GM10248 (cell line): ENCODE measurements around the gene BMI1.

Experiments used
- CTCF ChIA-PET: fragments of 300-600 bp; sonication (Branson Sonifier 250); formaldehyde crosslinking; extraction: SDS; loops from one replicate; lab custom pipeline; 2021; ENCODE audit warnings: antibody characterized with exemption; lab: Yijun Ruan, JAX
- POLR2A ChIA-PET: fragments of 350-650 bp; sonication (Branson Sonifier 250); formaldehyde crosslinking; extraction: SDS; loops from one replicate; lab custom pipeline; 2020; ENCODE audit warnings: antibody characterized with exemption; lab: Yijun Ruan, JAX
- DNase-seq: peaks from one replicate; pipeline ENCODE4 v3.0.0; 2012; ENCODE audit errors: extremely low spot score
- CTCF ChIP-seq: IDR thresholded peaks from 2 replicates; pipeline ENCODE4 v1.5.1; 2012; ENCODE audit warnings: mild to moderate bottlenecking, low read depth; ENCODE audit errors: extremely low read depth, missing control alignments, control extremely low read depth

Gene BMI1

DNA sequence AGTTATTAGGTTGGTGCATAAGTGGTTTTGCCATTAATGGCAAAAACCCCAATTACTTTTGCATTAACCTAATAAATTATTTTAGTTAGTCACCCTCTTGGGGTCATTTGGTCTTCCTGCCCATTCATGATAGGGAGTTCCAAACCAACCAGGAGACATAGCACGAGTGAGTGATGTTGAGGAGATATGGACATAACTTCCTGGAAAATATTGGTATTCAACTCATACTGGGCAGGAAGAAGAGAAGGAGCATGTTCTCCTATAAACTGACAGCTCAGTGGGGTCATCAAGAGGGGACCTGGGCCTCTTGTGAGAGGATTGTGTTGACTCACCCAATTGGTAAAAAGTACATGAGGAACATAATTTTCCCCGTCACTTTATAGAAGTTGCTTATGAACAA is 48.1 kb downstream of the BMI1 start:
- ChIA-PET CTCF (no interaction called here), POLR2A (no interaction called here)
- no peak for TF ChIP-seq CTCF

DNA sequence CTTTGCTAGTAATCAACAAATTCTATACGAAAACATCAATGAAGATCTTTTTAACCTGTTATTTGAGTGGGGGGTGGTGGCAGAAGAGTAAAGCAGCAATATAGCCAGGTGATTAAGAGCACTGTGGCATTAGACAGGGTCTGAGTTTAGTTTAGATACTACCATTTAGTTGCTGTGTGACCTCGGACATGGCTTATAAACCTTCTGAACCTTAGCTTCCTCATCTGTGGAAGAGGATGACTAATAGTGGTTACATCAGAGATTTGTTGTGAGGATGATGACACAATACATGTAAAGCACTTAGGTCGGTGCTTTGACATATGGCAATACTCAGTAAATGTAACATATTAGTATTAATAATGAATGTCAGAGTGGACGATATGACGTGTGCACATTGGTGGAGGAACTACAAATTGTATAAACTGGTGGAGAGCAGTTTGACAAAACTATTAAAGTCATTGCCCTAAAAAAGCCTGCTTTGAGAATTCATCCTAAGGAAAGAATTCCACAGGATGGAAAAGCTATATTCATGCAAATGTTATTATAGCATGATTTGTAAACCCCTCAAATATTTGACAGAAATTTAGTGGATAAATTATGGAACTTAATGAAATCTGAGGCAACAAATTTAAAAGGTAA is 48.7 kb downstream of the BMI1 start:
- no peak for DNase-seq
- ChIA-PET CTCF (no interaction called here), POLR2A (no interaction called here)
- no peak for TF ChIP-seq CTCF

More for the DNA sequence above, 48.1 kb downstream of the BMI1 start:
- DNase-seq = no peak

DNA sequence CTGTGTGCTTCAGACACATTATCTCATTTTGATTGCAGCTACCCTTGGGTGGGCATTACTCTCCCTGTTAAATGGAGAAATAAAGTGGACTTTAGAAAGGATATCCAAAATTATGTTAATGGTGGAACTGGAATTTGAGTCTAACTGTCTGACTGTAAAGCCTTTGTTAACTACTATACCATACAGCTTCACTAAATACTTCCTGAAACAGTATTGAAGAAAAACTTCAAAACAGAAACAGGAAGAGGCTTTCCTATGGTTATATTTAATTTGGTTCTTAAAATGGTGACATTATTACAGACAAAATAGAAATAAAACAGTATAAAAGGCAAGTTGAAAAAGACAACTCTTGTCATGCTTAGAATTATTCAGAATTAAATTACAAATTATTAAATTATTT is 49.4 kb downstream of the BMI1 start:
- no peak for TF ChIP-seq CTCF
- ChIA-PET CTCF (interaction anchor here (1.1 kb wide), 1 partner anchor 377 kb away, joined by 3 read pairs; no protein-coding TSS in a partner anchor), POLR2A (no interaction called here)
- no peak for DNase-seq

DNA sequence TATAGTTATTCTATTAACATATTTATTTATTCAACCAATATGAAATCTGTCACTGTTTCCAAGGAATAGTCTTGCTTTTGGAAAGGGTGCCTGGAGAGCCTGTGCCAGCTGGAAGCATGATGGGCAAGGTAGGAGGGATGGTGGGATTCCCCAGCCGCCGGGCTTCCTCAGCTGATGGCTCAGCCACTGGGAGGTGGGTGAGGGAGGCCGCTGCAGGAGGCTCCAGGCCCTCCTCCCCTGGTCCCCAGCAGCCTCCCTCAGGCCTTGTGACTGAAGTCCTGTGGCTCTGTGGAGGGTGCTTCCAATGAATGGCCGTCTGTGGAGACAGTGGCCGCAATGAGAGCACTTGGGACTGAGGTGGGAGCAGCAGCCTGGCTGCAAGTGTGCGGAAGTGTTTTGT is 51.4 kb downstream of the BMI1 start:
- ChIA-PET CTCF (interaction anchor here (1.3 kb wide), 1 partner anchor 10 kb away, joined by 3 read pairs; no protein-coding TSS in a partner anchor), POLR2A (no interaction called here)
- no peak for DNase-seq
- no peak for TF ChIP-seq CTCF

GRCh38 chr10:22372917-22373316 is 52.0 kb downstream of the BMI1 start:
- DNase-seq = no peak
- TF ChIP-seq CTCF = no peak
- ChIA-PET CTCF (interaction anchor here (1.1 to 1.6 kb wide), 2 partner anchors 9 kb away, joined by 4 to 5 read pairs; no protein-coding TSS in a partner anchor), POLR2A (no interaction called here)

DNA sequence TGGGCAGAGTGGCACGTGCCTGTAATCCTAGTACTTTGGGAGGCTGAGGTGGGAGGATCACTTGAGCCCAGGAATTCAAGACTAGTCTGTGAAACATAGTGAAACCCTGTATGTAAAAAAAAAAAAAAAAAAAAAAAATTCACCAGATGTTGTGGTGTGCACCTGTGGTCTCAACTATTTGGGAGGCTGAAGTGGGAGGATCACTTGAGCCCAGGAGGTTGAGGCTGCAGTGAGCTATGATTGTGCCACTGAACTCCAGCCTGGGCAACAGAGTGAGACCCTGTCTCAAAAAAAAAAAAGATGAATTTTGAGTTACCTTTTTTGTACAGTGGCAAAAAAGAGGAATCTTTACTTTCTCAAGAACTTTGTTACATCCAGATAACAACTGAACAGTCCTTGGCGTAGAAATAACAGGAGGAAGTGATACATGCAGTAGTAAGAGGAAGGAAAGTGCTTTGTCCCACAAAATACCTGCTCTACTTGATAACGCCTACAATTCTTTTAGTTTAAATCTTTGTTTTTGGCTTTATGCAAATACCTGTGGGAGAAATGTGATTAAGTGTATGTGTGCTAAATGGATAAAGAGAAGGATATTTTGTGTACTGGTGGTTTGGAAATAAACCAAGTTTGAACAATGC is 53.7 kb downstream of the BMI1 start:
- no peak for TF ChIP-seq CTCF
- ChIA-PET CTCF (interaction anchor here (1.5 kb wide), 1 partner anchor 9 kb away, joined by 5 read pairs; no protein-coding TSS in a partner anchor), POLR2A (no interaction called here)
- DNase-seq = no peak
